ENCODE measurements around the gene LHFPL3. TPM values are rescaled to one million over a fixed set of nuclear protein-coding genes. Genes with fewer than 3 reads are reported as not detected.

Gene LHFPL3
- total and polyA plus RNA-seq, 9 of the 15 experiments (the other 6 are each of a cell fraction or from before 2014, with no cell fraction given), result 0.21 to 0.52 TPM; not detected in 7

DNA sequence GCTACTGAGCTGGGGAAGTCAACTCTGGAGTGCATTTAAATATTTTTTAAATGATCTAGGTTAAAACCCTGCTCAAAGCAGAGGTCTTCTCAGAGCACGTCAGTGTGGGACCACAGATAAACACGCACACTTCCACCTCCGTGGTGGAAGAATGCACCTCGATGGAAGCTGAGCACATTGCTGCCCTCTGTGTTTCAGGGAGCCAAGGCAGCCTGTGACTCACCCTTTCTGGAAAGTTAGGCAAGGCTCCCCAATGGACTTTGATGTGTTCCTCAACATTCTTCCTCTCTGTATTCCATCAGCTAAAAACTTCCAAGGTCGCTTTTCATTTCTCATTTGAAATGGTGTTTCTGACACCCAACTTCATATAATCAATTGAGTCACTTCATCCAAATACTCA lies 514.8 kb downstream of the LHFPL3 start (continued):
- TF ChIP-seq, protein P1, sequence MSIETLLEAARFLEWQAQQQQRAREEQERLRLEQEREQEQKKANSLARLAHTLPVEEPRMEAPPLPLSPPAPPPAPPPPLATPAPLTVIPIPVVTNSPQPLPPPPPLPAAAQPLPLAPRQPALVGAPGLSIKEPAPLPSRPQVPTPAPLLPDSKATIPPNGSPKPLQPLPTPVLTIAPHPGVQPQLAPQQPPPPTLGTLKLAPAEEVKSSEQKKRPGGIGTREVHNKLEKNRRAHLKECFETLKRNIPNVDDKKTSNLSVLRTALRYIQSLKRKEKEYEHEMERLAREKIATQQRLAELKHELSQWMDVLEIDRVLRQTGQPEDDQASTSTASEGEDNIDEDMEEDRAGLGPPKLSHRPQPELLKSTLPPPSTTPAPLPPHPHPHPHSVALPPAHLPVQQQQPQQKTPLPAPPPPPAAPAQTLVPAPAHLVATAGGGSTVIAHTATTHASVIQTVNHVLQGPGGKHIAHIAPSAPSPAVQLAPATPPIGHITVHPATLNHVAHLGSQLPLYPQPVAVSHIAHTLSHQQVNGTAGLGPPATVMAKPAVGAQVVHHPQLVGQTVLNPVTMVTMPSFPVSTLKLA (conservative IDR thresholded peaks at IDR 0.05), result no peak
- no peak for TF ChIP-seq ZNF133 (CRISPR knock-in tag; IDR thresholded peaks at IDR 0.05)
- TF ChIP-seq, protein P2, sequence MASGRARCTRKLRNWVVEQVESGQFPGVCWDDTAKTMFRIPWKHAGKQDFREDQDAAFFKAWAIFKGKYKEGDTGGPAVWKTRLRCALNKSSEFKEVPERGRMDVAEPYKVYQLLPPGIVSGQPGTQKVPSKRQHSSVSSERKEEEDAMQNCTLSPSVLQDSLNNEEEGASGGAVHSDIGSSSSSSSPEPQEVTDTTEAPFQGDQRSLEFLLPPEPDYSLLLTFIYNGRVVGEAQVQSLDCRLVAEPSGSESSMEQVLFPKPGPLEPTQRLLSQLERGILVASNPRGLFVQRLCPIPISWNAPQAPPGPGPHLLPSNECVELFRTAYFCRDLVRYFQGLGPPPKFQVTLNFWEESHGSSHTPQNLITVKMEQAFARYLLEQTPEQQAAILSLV (tag; IDR thresholded peaks at IDR 0.05), result no peak

DNA sequence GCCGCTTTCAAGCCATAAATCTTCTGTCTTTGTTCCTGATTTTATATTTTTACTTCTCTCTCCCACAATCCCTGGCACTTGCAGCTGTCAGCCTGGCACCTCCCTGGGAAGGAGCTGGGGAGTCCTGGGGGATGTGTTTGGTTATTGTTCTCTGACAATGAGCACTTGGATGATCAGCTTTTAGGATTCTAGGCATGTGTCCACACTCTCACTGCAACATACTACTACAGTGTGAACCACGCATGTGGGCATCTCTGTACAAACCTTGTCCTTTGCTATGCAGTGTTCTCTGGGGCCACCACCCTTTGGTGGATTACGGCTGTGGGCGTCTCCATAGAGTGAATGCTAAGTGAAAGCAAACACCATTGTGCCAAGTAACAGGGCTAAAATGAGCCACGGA lies 517.2 kb downstream of the LHFPL3 start:
- peaks cover 27 to 34% of the 10 kb centered on the region in 2 experiments for H3K27me3 ChIP-seq (ENCODE audit: control insufficient read depth in 2 of 2, insufficient read depth in 2 of 2, low read length in 2 of 2)
- no peaks in the 10 kb centered on the region for H3K36me3 ChIP-seq (ENCODE audit: control insufficient read depth, insufficient read depth, low read length)
- CTCF ChIA-PET (ENCODE audit: low intra/inter-chr PET ratio), result no interaction called here
- H3K9ac ChIP-seq (ENCODE audit: insufficient read depth in 1 of 2, low read depth in 2 of 2, low read length in 2 of 2), result no peak overlapping the region
- FAIRE-seq (no peak), DNase-seq (ENCODE audit: extremely low read depth in 1 of 4, low spot score in 3 of 4) (no peak), ATAC-seq (no peak)
- POLR2A ChIA-PET, result no interaction called here
- H3K4me2 ChIP-seq (ENCODE audit: insufficient read depth, low read length), result no peak overlapping the region
- no peak overlapping the region for H3K27ac ChIP-seq (ENCODE audit: extremely low read depth, low read depth, low read length)
- BruUV-seq (replicated peaks), result no TSS peak
- H3K79me2 ChIP-seq (ENCODE audit: control insufficient read depth, insufficient read depth, low read length), result no peaks in the 10 kb centered on the region
- WGBS (ENCODE audit: insufficient coverage, low coverage, missing lambda C conversion rate), result 2% methylated on average over 5 of the region's 5 CpGs
- H3K4me3 ChIP-seq, result no peak overlapping the region
- H3K4me1 ChIP-seq (replicated peaks in 1 of 2; ENCODE audit: control insufficient read depth in 2 of 2, insufficient read depth in 2 of 2, low read length in 2 of 2), result peaks cover 0 to 12% of the 10 kb centered on the region in 2 experiments; a peak in 3 of 5 replicates
- H2AFZ ChIP-seq (ENCODE audit: low read depth, low read length), result no peak overlapping the region
- H3K9me1 ChIP-seq (ENCODE audit: control insufficient read depth, insufficient read depth, low read length), result no peaks in the 10 kb centered on the region
- in situ Hi-C loops (cut with MboI) (no loop called here), intact Hi-C loops (cut with micrococcal nuclease) (loop anchor here (10.0 kb wide), 2 partner anchors 571 to 1321 kb away; no protein-coding TSS in a partner anchor)
- no peaks in the 10 kb centered on the region; the same call in 1 of the 2 replicates for H4K20me1 ChIP-seq (replicated peaks; ENCODE audit: control insufficient read depth, insufficient read depth, low read length)
- no peaks in the 10 kb centered on the region for H3K9me3 ChIP-seq (replicated peaks; ENCODE audit: control insufficient read depth, insufficient read depth, low read depth, low read length)
- TF ChIP-seq KDM2B (CRISPR knock-in tag; IDR thresholded peaks at IDR 0.05) (no peak), PYGO2 (tag; IDR thresholded peaks at IDR 0.05) (no peak), SMAD1 (IDR thresholded peaks at IDR 0.05; ENCODE audit: low read depth, low read length, partially characterized antibody) (no peak), CREB1 (IDR thresholded peaks at IDR 0.05) (no peak), CREB1 (CRISPR knock-in tag; IDR thresholded peaks at IDR 0.05) (no peak), HDAC6 (IDR thresholded peaks at IDR 0.05; ENCODE audit: low read depth, low read length) (no peak), NCOA2 (IDR thresholded peaks at IDR 0.05; ENCODE audit: partially characterized antibody in 2 of 2) (no peak), HDAC1 (IDR thresholded peaks at IDR 0.05) (no peak), LARP7 (IDR thresholded peaks at IDR 0.05) (no peak), HCFC1 (IDR thresholded peaks at IDR 0.05; ENCODE audit: low read depth, low read length) (no peak), KDM1A (IDR thresholded peaks at IDR 0.05) (no peak)
- TF ChIP-seq, protein P3, sequence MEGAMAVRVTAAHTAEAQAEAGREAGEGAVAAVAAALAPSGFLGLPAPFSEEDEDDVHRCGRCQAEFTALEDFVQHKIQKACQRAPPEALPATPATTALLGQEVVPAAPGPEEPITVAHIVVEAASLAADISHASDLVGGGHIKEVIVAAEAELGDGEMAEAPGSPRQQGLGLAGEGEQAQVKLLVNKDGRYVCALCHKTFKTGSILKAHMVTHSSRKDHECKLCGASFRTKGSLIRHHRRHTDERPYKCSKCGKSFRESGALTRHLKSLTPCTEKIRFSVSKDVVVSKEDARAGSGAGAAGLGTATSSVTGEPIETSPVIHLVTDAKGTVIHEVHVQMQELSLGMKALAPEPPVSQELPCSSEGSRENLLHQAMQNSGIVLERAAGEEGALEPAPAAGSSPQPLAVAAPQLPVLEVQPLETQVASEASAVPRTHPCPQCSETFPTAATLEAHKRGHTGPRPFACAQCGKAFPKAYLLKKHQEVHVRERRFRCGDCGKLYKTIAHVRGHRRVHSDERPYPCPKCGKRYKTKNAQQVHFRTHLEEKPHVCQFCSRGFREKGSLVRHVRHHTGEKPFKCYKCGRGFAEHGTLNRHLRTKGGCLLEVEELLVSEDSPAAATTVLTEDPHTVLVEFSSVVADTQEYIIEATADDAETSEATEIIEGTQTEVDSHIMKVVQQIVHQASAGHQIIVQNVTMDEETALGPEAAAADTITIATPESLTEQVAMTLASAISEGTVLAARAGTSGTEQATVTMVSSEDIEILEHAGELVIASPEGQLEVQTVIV (CRISPR knock-in tag; IDR thresholded peaks at IDR 0.05; ENCODE audit: borderline replicate concordance), result no peak
- TF ChIP-seq, protein P4, sequence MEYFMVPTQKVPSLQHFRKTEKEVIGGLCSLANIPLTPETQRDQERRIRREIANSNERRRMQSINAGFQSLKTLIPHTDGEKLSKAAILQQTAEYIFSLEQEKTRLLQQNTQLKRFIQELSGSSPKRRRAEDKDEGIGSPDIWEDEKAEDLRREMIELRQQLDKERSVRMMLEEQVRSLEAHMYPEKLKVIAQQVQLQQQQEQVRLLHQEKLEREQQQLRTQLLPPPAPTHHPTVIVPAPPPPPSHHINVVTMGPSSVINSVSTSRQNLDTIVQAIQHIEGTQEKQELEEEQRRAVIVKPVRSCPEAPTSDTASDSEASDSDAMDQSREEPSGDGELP (CRISPR knock-in tag; IDR thresholded peaks at IDR 0.05; ENCODE audit: borderline replicate concordance), result no peak

Measured in K562 (cell line).